ENCODE data around the gene PARD3B. TPM values are rescaled to one million over a fixed set of nuclear protein-coding genes. Genes with fewer than 3 reads are reported as not detected.

Gene PARD3B
- total and polyA plus RNA-seq, 2 of the 13 experiments (the other 11 are each of a cell fraction or from before 2014, with no cell fraction given), result 0.71 to 2.3 TPM

DNA sequence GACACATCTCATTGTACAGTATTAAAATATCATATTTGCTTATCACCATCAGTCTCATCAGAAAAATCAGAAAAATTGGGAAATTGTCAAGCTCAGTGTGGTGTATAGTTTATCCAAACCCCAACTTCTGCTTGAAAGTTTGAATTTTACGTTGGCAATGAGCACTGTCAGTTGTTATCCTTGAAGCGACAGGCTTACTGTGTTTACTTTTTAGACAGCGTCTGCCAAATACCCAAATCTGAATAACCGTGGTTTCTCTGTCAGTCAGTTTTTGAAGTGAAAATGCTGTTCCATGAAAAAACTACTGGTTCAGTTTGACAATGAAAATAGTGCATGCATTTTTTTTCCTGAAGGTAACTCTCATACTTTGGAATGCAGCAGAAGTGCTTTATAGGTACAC is 70.2 kb downstream of the PARD3B start (continued):
- TF ChIP-seq, protein P1, sequence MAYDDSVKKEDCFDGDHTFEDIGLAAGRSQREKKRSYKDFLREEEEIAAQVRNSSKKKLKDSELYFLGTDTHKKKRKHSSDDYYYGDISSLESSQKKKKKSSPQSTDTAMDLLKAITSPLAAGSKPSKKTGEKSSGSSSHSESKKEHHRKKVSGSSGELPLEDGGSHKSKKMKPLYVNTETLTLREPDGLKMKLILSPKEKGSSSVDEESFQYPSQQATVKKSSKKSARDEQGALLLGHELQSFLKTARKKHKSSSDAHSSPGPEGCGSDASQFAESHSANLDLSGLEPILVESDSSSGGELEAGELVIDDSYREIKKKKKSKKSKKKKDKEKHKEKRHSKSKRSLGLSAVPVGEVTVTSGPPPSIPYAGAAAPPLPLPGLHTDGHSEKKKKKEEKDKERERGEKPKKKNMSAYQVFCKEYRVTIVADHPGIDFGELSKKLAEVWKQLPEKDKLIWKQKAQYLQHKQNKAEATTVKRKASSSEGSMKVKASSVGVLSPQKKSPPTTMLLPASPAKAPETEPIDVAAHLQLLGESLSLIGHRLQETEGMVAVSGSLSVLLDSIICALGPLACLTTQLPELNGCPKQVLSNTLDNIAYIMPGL (CRISPR knock-in tag; IDR thresholded peaks at IDR 0.05; ENCODE audit: borderline replicate concordance in 1 of 2, low read depth in 1 of 2), result no peak

DNA sequence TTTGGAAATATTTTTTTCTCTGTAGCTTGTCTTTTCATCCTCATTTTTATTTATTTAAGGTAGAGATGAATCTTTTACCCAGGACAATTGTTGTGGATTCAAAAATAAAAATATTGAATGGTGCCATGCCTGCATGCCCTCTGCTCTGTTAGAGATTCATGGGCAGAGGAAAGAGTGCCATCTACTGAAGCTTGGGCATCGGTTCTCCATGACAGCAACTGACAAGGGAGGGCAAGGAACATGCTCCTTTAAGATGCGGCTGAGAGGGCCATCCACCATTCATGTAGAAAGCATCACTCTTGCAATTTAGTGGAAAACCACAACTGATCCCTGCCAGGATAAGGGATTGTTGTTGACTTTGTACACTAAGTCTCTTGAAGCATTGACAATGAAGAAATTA is 79.9 kb downstream of the PARD3B start:
- H3K79me2 ChIP-seq (ENCODE audit: insufficient read depth, low read length), result no peaks in the 10 kb centered on the region
- no peak overlapping the region for H3K4me3 ChIP-seq (replicated peaks in 1 of 3; ENCODE audit: insufficient read depth in 1 of 3, low read depth in 2 of 3, low read length in 3 of 3)
- no peak overlapping the region for H3K4me2 ChIP-seq (ENCODE audit: low read depth, low read length)
- no peak for DNase-seq (ENCODE audit: low spot score)
- ChIA-PET CTCF (ENCODE audit: low intra/inter-chr PET ratio, low total read pairs) (no interaction called here), POLR2A (no interaction called here)
- in situ Hi-C loops (cut with HindIII; ENCODE audit: extremely low pct_ligation_motif_present, low pct_unique_long_range_greater_than_20kb) (no loop called here), intact Hi-C loops (cut with micrococcal nuclease; ENCODE audit: unreplicated experiment) (no loop called here)
- TF ChIP-seq STAG1 (CRISPR knock-in tag; IDR thresholded peaks at IDR 0.05) (peak; percentile 41; the same call in 1 of the 2 replicates), GATAD1 (CRISPR knock-in tag; IDR thresholded peaks at IDR 0.05) (no peak), RBM22 (optimal IDR thresholded peaks at IDR 0.05; ENCODE audit: low read length) (no peak), HOXA5 (CRISPR knock-in tag; IDR thresholded peaks at IDR 0.05) (no peak), NONO (IDR thresholded peaks at IDR 0.05) (no peak), NONO (CRISPR knock-in tag; conservative IDR thresholded peaks at IDR 0.05) (no peak), SKI (IDR thresholded peaks at IDR 0.05; ENCODE audit: partially characterized antibody) (no peak), ZNF343 (CRISPR knock-in tag; IDR thresholded peaks at IDR 0.05) (no peak), ZNF749 (CRISPR knock-in tag; IDR thresholded peaks at IDR 0.05; ENCODE audit: borderline replicate concordance) (no peak), ZBTB8A (CRISPR knock-in tag; IDR thresholded peaks at IDR 0.05; ENCODE audit: borderline replicate concordance, low read depth) (no peak)
- TF ChIP-seq, protein P2, sequence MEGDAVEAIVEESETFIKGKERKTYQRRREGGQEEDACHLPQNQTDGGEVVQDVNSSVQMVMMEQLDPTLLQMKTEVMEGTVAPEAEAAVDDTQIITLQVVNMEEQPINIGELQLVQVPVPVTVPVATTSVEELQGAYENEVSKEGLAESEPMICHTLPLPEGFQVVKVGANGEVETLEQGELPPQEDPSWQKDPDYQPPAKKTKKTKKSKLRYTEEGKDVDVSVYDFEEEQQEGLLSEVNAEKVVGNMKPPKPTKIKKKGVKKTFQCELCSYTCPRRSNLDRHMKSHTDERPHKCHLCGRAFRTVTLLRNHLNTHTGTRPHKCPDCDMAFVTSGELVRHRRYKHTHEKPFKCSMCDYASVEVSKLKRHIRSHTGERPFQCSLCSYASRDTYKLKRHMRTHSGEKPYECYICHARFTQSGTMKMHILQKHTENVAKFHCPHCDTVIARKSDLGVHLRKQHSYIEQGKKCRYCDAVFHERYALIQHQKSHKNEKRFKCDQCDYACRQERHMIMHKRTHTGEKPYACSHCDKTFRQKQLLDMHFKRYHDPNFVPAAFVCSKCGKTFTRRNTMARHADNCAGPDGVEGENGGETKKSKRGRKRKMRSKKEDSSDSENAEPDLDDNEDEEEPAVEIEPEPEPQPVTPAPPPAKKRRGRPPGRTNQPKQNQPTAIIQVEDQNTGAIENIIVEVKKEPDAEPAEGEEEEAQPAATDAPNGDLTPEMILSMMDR (CRISPR knock-in tag; IDR thresholded peaks at IDR 0.05), result 0 out of 2 replicates have a peak, but pooled peaks have one; percentile 17
- TF ChIP-seq, protein P3, sequence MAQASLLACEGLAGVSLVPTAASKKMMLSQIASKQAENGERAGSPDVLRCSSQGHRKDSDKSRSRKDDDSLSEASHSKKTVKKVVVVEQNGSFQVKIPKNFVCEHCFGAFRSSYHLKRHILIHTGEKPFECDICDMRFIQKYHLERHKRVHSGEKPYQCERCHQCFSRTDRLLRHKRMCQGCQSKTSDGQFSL (CRISPR knock-in tag; IDR thresholded peaks at IDR 0.05), result no peak
- TF ChIP-seq, protein P4, sequence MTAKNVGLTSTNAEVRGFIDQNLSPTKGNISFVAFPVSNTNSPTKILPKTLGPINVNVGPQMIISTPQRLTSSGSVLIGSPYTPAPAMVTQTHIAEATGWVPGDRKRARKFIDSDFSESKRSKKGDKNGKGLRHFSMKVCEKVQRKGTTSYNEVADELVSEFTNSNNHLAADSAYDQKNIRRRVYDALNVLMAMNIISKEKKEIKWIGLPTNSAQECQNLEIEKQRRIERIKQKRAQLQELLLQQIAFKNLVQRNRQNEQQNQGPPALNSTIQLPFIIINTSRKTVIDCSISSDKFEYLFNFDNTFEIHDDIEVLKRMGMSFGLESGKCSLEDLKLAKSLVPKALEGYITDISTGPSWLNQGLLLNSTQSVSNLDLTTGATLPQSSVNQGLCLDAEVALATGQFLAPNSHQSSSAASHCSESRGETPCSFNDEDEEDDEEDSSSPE (CRISPR knock-in tag; IDR thresholded peaks at IDR 0.05), result no peak
- H3K27ac ChIP-seq (ENCODE audit: extremely low read length, insufficient read depth, low read length), result no peak overlapping the region
- no peaks in the 10 kb centered on the region for H3K27me3 ChIP-seq (ENCODE audit: control insufficient read depth in 1 of 2, insufficient read depth in 2 of 2, low read length in 2 of 2)
- H3K4me1 ChIP-seq (ENCODE audit: insufficient read depth, low read length), result no peaks in the 10 kb centered on the region
- no TSS peak for BruUV-seq (replicated peaks)
- FAIRE-seq, result no peak
- ATAC-seq, result no peak
- no peaks in the 10 kb centered on the region for H4K20me1 ChIP-seq (ENCODE audit: insufficient read depth, low read length)
- no peak overlapping the region for H2AFZ ChIP-seq (ENCODE audit: low read length)
- H3K9me3 ChIP-seq (ENCODE audit: low read length), result peaks cover 10% of the 10 kb centered on the region
- 57% methylated on average over 2 of the region's 2 CpGs for WGBS (ENCODE audit: low lambda C conversion rate)
- H3K9ac ChIP-seq (ENCODE audit: insufficient read depth, low read depth, low read length), result no peak overlapping the region
- no peaks in the 10 kb centered on the region for H3K36me3 ChIP-seq (replicated peaks in 1 of 2; ENCODE audit: control insufficient read depth in 1 of 2, insufficient read depth in 2 of 2, low read length in 2 of 2)

Measured in HepG2 (cell line).